Stimulated activated CD8-positive, alpha-beta memory T cell treated with anti-CD3 and anti-CD28 coated beads, Interleukin-7, amount 100 ng/mL, for 1 hour (primary cell): Measurements from ENCODE around the gene SRP54.
"Not testable (repeated sequence)": the region's sequence is repeated elsewhere in the genome, so short reads cannot be mapped to it uniquely, and the experiment has no call there.

ENCODE experiments used
- DNase-seq, 2 donors: peaks; one replicate each; pipeline ENCODE4 v3.0.0-alpha.2; 2020; ENCODE audit warnings: low read depth in 2 of 2

Gene SRP54

DNA sequence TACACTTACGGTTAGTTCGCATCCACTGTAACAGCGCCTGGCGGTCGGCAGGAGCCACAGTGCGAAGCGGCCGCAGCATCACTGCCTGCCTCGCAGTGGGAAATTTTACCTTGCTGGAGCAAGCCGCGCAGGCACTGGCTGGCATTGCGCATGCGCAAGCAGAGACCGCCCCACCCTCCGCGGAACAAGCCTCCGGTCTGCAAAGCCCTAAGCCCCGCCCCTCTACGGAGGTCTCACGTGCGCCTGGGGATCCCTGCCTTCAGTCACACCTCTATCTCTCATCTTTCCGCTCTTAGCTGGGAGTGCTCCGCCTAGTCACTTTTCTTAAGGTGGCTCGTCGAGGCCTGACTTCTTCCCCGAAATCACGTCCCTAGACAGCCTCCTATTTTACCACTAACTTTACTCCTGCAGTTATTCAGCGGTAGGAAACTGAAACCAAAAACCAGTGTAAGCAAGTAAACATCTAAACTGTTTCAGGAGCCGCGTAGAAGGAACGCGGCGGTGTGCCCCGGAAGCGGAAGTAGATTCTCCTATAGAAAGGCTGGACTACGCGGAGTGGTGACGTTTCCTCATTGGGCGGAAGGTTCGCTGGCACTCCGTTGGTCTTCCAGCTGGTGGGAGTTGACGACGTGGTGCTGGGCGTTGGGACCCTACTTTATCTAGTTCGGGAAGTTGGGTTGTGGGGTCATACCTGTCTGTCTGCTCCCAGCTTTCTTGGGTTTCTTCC, at the start of gene SRP54:
TSS of gene SRP54 (plus strand) at position 572 of the 727 bp plus-strand sequence. CDS start 13,718 bp downstream, outside the sequence.
- DNase-seq: peak; percentile 99

DNA sequence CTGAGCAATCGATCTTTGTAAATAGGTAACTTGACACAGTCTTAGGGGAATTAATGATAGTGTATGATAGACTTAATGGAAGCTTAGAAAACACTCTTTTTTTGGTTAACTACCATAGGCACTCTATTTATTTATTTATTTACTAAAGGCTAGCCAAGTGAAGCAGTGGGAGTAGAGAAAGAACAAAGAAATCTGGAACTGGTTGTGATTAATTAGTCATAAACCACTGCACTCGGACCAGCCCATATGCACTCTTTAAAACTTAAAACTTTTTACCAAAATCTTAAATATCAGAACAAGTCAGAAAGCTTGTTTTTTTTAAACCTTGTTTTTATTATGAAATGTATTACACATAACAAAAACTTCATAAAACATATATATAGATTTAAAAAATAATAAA, 49.5 kb upstream of the SRP54 start:
- DNase-seq: no peak

DNA sequence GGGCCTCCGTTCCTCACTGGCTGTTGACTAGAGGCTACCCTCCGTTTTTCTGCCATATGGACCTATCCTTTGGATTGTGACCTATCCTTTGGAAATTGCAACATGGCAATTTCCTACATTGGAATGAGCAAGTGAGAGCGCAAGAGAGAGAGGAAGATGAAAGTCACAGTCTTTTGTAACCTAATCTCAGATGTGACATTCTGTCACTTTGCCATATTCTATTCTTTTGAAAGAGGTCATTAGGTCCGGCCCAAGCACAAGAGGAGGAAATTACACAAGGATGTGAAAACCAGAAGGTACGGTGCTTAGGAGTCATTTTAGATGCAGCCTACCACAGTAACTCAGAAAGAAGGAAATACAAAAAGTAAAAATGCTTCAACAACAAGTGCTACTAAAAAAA, 47.3 kb upstream of the SRP54 start:
- no peak for DNase-seq

DNA sequence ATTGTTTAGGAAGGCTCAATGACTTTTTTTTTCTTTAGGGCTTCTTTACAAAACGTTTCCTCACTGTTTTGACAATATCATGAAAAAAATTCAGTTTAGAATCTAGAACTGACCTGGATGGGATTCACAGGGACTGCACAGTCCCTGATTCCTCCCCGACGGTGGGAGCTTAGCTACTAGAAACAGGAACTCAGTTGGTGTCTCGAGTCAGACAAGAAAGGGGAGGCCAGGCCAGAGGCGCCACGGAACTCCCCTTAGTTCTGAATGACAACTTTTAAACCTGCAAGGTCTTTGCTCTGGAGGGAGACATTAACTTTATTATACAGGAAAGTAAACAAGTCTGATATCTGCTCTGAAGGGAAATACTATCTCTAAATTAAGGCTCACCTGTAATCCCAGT, 45.4 kb upstream of the SRP54 start:
- no peak for DNase-seq

DNA sequence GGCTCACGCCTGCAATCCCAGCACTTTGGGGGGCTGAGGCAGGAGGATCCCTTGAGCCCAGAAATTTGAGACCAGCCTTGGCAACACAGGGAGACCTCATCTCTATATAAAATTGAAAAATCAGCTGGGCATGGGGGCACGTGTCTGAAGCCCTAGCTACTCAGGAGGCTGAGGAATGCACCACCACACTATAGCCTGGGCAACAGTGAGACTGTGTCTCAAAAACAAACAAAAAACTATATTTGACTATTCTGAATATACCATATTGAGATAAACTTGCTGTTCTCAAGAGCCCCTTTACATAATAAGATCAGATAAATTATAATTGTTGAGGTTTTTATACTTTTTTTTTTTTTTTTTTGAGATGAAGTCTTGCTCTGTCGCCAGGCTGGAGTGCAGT, 44.9 kb upstream of the SRP54 start:
- no peak for DNase-seq

DNA sequence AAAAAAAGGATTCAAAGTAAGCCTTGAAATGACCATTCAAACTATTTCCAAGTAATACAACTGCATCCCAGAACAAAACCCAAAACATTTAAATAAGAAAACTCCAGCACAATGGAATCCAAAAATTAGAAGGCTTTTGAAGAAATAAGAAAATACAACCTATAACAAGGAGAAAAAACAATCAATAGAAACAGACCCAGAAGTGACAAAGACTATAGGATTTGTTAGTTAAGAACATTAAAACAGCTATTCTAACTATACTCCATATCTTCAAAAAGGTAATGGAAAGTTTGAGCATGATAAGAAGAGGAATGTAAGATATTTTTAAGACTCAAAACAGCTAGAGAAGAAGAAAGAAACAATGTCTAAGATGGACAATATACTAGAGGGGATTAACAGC, 39.3 kb upstream of the SRP54 start:
- DNase-seq: no peak

DNA sequence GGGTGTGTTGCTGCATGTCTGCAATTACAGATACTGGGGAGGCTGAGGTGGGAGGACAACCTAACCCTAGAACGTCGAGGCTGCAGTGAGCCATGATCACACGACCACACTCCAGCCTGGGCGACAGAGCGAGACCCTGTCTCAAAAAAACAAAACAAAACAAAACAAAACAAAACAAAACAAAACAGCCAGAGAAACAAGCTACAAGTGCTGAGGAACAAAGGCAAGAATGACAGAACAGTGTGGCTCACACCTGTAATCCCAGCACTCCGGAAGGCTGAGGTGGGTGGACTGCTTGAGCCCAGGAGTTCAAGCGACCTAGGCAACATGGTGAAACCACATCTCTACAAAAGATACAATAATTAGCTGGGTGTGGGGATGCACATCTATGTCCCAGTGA, 38.0 kb upstream of the SRP54 start:
- no peak for DNase-seq

DNA sequence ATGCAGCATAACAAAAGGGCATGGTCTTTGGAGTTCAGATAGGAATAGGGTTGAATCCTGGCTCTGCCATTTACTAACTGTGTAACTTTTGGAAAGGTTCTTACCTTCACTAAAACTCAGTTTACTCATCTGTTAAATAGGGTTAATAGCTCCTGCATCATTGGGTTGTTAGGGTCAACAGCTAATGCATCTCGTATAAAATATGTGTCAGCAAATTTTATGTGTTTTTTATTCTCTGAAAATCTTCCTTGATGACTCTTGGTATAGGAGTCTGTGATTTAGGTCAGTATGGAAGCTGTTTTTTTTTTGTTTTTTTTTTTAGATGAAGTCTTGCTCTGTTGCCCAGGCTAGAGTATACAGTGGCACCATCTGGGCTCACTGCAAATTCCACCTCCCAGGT, 36.1 kb upstream of the SRP54 start:
- DNase-seq: no peak

DNA sequence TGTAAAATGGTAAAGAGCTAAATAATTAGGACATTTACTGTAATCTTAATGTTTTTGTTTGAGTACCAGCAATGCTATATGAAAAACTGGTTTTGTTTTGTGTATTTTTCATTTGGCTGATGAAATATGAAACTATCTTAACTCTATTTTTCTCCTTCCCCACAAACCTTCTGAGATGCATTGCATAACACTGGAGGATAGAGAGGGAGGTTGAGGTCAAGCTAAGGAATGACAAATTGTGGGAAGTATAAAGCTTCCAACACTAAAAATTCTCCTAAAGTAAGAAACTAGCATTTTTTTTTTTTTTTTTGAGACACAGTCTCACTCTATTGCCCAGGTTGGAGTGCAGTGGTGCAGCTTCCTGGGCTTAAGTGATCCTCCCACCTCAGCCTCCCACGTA, 31.5 kb upstream of the SRP54 start:
- DNase-seq: no peak

DNA sequence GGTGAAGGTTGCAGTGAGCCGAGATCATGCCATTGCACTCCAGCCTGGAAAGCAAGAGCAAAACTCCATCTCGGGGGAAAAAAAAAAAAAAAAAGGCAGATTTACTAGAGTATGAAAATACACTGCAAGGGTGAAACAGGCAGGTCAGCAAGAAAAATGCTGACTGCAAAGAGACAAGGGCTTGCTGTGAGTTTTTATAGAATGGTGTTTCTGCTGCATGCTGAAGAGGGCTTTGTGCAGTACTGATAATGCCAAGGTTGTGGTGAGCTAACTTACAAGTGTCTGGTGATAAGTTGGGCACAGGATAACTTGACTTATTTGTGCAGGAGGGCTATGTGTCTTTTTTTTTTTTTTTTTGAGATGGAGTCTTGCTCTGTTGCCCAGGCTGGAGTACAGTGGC, 25.9 kb upstream of the SRP54 start:
- DNase-seq: no peak

DNA sequence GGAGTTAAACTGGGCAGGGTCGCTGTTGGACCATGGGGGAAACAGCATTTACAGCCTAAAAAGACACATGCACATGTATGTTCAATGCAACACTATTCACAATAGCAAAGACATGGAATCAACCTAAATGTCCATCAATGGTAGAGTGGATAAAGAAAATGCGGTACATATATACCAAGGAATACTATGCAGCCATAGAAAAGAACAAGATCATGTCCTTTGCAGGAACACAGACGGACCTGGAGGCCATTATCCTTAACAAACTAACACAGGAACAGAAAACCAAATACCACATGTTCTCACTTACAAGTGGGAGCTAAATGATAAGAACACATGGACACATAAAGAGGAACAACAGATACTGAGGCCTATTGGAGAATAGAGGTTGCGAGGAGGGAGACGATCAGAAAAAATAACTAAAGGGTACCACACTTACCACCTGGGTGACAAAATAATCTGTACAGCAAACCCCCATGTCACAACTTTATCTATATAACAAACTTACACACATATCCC, 25.0 kb upstream of the SRP54 start:
- no peak for DNase-seq

DNA sequence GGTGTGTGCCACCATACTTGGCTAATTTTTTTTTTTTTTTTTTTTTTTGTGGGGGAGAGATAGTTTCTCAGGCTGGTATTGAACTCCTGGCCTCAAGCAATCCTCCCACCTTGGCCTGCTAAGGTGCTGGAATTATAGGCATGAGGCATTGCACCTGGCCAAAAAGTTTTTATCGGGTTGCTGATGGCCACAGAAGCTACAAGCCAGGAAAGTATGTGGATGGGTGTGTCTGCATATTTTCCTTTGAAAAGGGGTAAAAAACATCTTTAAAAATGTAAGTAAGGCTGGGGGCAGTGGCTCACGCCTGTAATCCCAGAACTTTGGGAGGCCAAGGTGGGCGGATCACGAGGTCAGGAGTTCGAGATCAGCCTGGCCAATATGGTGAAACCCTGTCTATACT, 20.7 kb upstream of the SRP54 start:
- not testable (repeated sequence) for DNase-seq

DNA sequence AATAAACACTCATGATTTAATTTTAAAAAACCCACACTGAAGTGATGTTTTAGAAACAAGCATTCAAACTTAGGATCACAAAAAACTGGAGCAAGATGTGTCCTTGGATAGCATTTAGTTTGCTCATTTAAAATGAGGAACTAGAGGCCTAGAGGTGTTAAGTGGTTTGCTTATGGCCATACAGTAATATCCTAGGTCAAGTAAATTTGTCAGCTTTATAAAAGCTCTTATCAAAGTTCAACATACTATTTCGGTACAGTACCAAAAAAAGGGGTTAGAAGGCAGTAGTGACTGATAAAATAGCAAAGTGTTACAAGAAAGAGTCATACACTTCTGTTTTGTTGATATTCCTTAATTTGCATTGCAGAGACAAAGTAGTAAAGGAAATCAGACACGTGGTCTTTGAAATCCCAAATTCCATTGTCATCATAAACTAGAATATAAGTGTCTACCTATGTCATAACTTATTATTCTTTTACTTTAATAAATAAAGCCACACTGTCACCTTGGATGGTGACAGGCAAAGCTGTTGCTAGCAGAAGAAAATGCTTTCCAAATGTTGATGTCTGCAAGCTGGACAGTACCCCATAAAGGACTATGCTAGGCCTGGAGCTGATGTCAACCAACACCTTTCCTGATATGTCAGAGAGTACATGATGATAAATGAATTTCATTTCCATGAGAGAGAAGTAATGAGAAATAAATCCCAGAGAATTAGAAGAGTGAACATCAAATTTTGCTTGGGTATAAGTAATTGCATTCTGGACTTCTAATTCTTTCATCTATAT, 17.6 kb upstream of the SRP54 start:
- no peak for DNase-seq

DNA sequence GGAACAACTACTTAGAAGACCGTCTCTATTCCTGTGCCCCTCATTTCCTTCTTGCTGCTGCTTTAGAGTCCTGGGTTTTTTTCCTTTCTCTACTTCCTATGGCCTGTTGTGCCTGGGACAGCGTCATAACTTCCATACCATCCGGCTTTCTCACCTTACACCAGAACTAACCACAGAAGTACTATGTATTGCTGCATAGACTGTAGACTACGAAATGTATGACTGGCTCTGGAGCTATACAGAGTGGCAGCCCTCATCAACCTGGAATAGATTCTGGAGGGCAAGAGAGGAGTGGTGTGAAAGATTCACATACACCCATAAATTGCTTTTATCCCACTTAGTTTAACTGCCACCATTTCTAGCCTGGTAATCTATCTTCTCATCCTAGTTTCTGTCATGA, 16.9 kb upstream of the SRP54 start:
- DNase-seq: no peak

DNA sequence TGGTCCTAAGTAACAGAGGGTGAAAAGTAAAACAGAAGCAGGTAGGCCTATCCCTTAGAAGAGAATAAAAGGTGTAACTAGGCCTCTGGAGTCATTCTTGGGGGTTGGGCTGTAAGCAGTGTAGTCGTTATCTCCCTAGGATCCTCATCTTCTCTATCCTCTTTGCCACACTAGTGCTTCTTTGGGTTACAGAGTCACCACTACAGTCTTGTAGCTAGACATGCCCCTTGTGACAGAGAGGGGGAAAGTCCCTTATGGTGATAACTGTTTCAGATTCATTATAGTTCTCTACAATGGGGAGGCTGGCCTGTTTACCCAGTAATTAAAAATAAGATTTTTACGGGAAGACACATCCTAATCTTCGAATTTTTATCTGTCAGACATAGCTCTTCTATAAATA, 16.4 kb upstream of the SRP54 start:
- no peak for DNase-seq

DNA sequence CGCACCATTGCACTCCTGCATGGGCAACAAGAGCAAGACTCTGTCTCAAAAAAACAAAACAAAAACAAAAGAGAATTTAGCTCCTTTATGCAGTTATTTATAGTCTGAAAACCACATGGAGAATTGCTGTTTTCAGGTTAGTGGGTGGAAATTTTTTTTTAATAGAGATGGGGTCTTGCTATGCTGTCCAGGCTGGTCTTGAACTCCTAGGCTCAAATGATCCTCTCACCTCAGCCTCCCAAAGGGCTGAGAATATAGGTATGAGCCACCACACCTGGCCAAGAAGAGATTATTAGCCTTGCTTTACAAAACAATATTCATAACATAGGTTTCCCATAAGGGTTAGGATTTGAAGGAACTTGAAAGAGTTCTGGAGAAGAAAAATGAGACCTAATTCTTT, 12.1 kb upstream of the SRP54 start:
- no peak for DNase-seq

DNA sequence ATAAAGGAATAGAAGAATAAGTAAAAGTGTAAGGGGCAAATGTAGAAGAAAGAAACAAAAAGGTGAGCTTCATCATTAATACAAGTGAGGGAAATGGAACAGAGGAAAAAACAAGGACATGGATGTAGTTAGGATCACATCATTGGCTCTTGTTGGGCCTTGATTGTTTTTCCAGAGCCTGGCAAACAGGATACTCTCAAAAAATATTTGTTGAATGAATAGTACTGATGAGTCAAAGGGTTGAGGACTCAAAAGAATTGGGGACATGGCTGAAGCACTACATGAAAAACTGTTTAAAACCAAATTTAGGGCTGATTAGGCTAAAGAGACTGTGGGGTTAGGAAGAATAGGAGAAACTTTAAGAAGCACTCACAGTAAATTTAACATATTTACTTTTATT, 11.4 kb upstream of the SRP54 start:
- no peak for DNase-seq

DNA sequence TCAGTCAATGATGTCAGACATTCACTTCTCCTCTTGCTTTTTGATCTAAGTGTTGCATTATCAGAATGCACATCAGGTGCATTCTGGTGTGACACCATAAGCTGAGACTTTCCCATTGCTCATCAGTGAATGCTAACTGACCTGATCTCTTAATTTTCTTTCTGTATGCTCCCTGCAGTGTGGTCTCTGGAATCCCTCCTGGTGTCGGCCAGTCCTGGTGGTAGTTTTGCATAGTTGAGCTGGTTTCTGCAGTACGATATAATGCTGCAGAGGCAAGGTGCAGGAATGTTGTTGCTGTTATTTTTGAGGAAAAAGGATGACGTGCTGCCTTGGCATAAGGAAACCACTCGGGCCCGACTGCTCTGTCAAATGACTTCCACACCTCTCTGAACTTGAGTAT, 11.0 kb upstream of the SRP54 start:
- no peak for DNase-seq

DNA sequence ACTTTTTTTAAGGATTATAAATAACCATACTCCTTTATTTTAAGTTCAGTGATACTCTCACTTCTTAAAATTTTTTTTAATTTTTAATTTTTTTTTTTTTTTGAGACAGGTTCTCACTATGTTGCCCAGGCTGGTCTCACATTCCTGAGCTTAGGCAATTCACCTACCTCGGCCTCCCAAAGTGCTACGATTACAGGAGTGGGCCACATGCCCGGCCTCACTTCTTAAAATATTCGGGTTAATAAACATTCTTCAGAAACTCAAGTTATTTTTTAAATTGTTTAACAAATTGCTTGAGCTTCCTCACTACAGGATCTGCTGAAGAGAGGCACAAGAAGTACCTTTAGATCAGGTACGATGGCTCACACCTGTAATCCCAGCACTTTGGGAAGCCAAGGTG, 4.3 kb upstream of the SRP54 start:
- no peak for DNase-seq

DNA sequence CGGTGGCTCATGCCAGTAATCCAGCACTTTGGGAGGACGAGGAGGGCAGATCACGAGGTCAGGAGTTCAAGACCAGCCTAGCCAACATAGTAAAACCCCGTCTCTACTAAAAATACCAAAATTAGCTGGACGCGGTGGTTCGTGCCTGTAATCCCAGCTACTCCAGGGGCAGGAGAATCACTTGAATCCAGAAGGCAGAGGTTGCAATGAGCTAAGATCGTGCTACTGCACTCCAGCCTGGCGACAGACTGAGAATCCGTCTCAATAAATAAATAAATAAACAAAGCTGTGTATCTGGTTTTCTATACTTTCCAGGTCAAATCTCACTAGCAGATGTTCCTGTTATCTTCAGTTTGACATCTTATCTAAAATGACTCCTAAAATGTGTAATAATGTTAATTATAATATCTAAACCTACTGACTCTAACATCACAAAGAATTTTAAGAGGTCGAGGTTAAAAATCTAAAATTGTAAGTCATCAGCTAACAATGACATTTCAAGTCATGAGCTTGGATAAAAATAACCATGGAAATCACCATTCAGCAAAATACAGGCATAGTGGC, 2.4 kb upstream of the SRP54 start:
- DNase-seq: no peak

DNA sequence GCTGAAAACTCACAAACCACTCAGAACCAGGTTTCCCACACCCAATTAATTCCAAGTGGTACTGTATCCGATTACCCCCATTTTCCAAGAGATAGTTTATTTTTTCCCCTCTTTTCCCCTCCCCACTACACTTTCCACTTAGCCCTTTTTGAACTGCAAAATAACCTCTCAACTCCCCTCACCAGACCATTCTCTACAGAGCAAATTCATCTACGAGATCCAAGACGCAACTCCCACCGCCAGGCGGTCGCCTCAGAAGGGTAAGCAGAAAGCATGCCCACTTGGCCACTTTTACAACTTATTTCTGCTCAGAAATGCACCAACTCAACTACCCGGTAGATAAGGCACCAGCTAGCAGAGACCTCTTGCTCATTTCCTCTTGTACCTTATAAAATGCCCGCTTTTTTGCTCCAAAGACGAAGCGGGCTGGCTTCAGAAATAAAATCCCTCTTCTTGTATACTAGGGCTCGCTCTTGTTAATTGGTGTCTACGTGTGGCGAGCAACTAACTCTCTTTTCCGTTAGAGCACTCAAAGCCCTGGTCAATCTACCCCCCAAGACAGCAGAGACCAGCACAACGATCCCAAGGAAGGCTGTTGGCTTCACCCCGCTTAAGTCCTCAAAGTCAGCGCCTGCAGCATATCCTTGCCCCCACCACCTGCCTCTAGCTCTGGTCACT, 910 bp upstream of the SRP54 start:
- DNase-seq: peak; percentile 2

DNA sequence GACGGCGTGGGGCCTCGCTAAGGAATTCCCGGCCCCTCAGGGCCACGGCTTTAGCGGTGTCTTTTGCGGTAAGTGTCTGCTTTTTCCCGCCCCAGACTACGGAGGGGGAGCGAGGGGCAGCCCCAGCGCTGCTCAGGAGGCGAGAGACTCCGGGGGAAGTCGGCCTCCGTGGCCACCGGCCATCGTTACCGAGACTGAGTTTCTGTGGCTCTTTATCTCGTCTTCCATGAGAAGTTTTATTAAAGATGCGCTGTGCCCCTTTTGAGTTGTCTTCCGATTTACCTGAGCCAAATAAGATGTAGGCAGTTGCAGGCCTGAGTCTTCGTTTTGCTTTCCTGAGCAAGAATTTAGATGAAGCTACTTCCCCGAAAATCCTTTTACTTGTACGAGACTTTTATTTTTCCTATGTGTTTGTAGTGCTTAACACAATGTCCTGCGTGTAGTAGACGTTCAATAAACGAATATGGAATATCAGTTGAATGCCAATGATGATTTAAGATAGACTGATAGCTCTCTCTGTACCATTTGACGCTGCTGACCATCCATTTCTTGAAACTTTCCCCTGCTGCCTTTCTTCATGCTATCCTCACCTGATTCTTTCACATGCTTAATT, 462 bp downstream of the SRP54 start:
- DNase-seq: no peak
